ENCODE results near the gene DNAJA2. TPM values are rescaled to one million over a fixed set of nuclear protein-coding genes. Genes with fewer than 3 reads are reported as not detected.
A peak's percentile ranks its signal among the peaks of the same experiment; 100 is the strongest.

DNAJA2 gene
- total and polyA plus RNA-seq, 2 of the 4 experiments (the other 2 are of a cell fraction): 18.6 to 53.9 TPM

- Histone ChIP-seq H3K4ac (ENCODE audit: low read depth, low read length) (no peak overlapping the region), H2BK120ac (ENCODE audit: low read depth, low read length) (no peak overlapping the region; the same call in 1 of the 2 replicates), H3K23ac (ENCODE audit: low read depth, low read length) (no peak overlapping the region), H3K9me1 (ENCODE audit: insufficient read depth, low read length) (no peaks in the 10 kb centered on the region), H4K8ac (ENCODE audit: low read depth in 2 of 2, low read length in 2 of 2) (peak overlapping the region in 1 of 2 experiments; percentile 36; a peak in 2 of 4 replicates), H2BK20ac (ENCODE audit: low read depth, low read length) (0 out of 2 replicates have a peak overlapping the region, but pooled peaks have one; percentile 9), H2AK5ac (ENCODE audit: low read depth, low read length) (no peak overlapping the region), H4K91ac (ENCODE audit: insufficient read depth, low read depth, low read length) (no peak overlapping the region), H3K4me3 (ENCODE audit: insufficient read depth, low read depth, low read length) (no peak overlapping the region), H3K36me3 (ENCODE audit: control insufficient read depth, insufficient read depth, low read length) (no peaks in the 10 kb centered on the region), H4K20me1 (ENCODE audit: insufficient read depth, low read length) (no peaks in the 10 kb centered on the region), H3K14ac (replicated peaks; ENCODE audit: low read depth, low read length) (peak overlapping the region; percentile 9; the same call in 1 of the 2 replicates), H3K79me1 (ENCODE audit: low read depth in 1 of 2, low read length in 2 of 2) (no peaks in the 10 kb centered on the region), H3K4me1 (ENCODE audit: control insufficient read depth, insufficient read depth, low read length) (peaks cover 2% of the 10 kb centered on the region; the same call in 1 of the 2 replicates), H2BK15ac (ENCODE audit: low read depth, low read length) (no peak overlapping the region), H3K4me2 (ENCODE audit: low read depth, low read length) (peak overlapping the region; percentile 12; the same call in 1 of the 2 replicates), H3K9me3 (ENCODE audit: control insufficient read depth, insufficient read depth, low read length) (no peaks in the 10 kb centered on the region), H2AK9ac (replicated peaks; ENCODE audit: low read depth, low read length, poor library complexity) (no peak overlapping the region), H3K18ac (ENCODE audit: low read depth, low read length) (no peak overlapping the region; the same call in 1 of the 2 replicates), H3K9ac (ENCODE audit: low read depth, low read length) (no peak overlapping the region), H2AFZ (replicated peaks; ENCODE audit: low read length, poor library complexity) (peak overlapping the region; percentile 81), H2BK5ac (ENCODE audit: low read depth, low read length, poor library complexity, severe bottlenecking) (no peak overlapping the region), H3K56ac (ENCODE audit: extremely low read depth, insufficient read depth, low read length) (no peak overlapping the region), H4K5ac (ENCODE audit: low read depth, low read length) (no peak overlapping the region), H3K27ac (ENCODE audit: insufficient read depth, low read length) (no peak overlapping the region), H3K27me3 (ENCODE audit: control insufficient read depth, insufficient read depth, low read length) (peaks cover 2% of the 10 kb centered on the region; the same call in 1 of the 2 replicates)
- BruUV-seq (replicated peaks): no TSS peak
- WGBS, 2 experiments (ENCODE audit: extremely low coverage in 2 of 2, insufficient read length in 1 of 2): no CpG with 5 or more reads among the region's 2 CpGs
- ChIA-PET POLR2A (ENCODE audit: unreplicated experiment) (no interaction called here), CTCF (no interaction called here)
- dilution Hi-C loops (cut with HindIII; ENCODE audit: low sequenced_read_pairs, unreplicated experiment) (no loop called here), intact Hi-C loops (cut with micrococcal nuclease) (no loop called here), in situ Hi-C loops (cut with MboI; ENCODE audit: low sequenced_read_pairs) (no loop called here)
- ATAC-seq (ENCODE audit: low read depth) (no peak), DNase-seq (no peak)
- TF ChIP-seq BHLHE40 (IDR thresholded peaks at IDR 0.05; ENCODE audit: low read depth, low read length): no peak
- no peak for TF ChIP-seq CHD1 (IDR thresholded peaks at IDR 0.05; ENCODE audit: low read depth, low read length)
- no peak for TF ChIP-seq RAD21 (IDR thresholded peaks at IDR 0.05; ENCODE audit: low read length)
Measured at GRCh38 chr16:47008612-47009011, 35.1 kb upstream of the DNAJA2 start.
